NCI-H187 treated with DMSO at 0.1 percent for 48 hours (cell line): ENCODE data around the gene ZBTB18.
"Not testable (repeated sequence)": the region's sequence is repeated elsewhere in the genome, so short reads cannot be mapped to it uniquely, and the experiment has no call there.

Experiments
- DNase-seq: peaks from one replicate; lab custom pipeline; 2025; lab: John Stamatoyannopoulos, UW

The ZBTB18 gene

GRCh38 chr1:244050835-244051444, at the start of gene ZBTB18:
Gene ZBTB18, plus strand, starts transcription at chr1:244051283. Its CDS starts 149 bp downstream, at chr1:244051432.
- peak; percentile 1 for DNase-seq

DNA sequence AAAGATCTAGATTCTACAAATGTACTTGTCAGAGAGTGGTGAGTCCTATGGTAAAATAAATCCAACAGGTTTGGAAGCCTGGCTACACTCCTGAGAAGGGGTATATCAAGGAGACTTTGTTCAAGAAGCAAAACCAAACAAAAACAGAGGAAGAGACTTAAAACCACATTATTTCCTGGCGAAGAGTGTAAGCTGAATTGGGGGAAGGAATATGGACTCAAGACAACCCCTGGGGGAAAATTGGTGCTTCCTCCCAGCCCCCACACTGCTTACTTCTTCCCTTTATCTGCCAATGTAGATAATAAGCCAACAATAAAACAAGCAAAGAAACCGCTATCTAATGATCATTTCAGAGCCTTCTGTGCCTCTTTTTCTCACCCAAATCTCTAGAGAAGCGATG, 48.4 kb upstream of the ZBTB18 start:
- DNase-seq: no peak

- no peak for DNase-seq
Measured at GRCh38 chr1:244005455-244005854, 45.6 kb upstream of the ZBTB18 start.

- no peak for DNase-seq
Measured at GRCh38 chr1:244006381-244006901, 44.6 kb upstream of the ZBTB18 start.

DNA sequence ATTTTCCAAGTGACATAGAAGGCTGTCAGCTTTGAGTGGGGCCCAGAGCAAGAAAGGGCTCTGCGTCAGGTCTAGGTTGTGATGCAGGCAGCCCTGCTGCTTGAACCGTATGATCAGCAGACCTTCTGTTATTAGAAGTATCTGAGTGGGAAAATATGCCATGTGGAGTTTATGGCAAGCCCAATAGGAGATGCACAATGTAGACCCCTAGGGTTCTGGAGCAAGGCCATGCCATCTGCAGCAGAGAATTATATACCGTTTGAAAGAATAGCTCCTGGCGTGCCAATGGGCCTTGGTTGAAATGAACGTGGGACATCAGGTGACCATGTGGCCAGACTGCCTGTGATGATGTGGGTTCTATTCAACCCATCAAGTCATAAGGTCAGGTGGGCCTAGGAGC, 44.1 kb upstream of the ZBTB18 start:
- no peak for DNase-seq

DNA sequence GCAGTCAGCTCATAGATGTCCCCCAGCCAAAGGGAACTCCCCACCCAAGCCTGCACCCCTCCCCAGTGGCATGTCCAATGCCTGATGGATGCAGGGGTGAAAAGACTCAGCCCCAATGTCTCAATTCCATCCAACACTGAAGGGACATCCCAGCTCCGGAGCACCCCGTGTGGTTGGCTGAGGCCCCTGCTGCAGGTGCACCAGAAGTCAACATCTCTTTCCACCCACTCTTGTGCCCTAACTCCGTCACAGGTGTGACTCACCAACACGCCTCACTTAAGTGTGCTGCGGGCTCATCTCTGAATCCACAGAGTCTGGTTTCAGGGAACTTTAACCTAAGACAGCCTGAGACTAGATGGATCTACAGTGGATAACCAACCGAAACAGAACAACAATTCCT, 40.9 kb upstream of the ZBTB18 start:
- no peak for DNase-seq

- no peak for DNase-seq
Measured at GRCh38 chr1:244010703-244011123, 40.4 kb upstream of the ZBTB18 start.

- DNase-seq: no peak
Measured at GRCh38 chr1:244011271-244011670, 39.8 kb upstream of the ZBTB18 start.

- no peak for DNase-seq
Measured at GRCh38 chr1:244011786-244012185, 39.3 kb upstream of the ZBTB18 start.

DNA sequence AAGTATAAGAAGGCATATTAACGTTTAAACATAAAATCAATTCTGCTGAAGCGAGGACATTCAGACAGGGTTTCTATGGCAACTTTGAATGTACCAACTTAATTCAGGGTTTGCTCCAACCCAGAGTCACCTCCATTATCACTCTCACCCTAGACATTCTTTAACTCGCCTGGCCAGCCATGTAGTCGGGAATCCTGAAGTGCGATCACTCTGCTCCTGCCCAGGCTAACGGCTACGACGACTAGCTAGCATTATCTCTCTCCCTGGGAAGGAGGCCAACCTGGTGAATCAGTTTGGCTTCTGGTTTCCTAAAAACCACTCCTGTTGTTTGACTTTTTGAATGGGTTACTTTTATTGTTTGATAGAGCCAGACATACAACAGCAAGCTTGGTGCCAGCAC, 38.9 kb upstream of the ZBTB18 start:
- no peak for DNase-seq

DNA sequence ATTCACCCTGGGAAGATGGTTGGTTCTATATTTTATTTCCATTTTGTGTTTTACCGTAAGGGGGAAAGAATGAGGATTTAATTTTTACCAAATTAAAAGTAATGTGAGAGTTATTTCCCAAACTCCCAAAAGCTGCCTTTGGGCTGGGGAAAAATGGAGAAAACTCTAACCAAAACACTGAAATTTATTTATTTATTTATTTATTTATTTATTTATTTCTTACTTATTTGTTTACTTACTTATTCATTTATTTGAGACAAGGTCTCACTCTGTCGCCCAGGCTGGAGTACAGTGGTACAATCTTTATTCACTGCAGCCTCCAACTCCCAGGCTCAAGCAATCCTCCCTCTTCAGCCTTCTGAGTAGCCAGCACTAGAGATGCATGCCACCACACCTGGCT, 38.0 kb upstream of the ZBTB18 start:
- no peak for DNase-seq

DNA sequence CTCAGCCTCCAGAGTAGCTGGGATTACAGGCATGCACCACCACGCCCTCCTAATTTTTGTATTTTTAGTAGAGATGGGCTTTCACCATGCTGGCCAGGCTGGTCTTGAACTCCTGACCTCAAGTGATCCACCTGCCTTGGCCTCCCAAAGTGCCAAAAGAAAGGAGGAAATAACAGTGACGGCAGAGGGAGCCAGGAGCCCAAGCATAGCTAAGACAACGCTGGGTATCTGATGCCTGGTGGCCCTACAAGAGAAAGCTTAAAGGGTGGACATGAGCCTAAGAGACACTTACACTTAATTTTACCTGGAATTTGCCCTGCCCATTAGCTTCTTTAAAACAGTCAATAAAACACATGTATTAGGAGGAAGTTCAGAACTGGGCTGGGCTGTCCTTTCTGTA, 36.2 kb upstream of the ZBTB18 start:
- not testable (repeated sequence) for DNase-seq

GRCh38 chr1:244019982-244020485, 31.0 kb upstream of the ZBTB18 start:
- no peak for DNase-seq

DNA sequence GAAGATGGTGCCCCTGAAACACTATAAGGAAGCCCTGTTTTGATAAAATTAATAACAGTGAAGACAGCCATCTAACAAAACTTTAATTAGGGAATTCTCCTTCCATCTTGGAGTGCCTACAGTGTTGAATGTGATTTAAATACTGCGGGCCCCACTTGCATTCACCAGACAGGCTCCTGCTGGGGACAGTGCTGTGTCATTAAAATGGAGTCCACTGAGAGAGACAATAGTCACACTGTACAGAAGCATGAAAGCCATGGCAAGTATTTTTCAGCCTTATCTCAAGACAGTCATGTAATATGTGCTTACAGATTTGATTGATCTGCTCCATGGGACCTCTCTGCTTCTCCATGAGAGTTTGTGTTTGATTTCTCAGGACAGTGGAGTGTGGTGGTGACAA, 29.7 kb upstream of the ZBTB18 start:
- DNase-seq: no peak

GRCh38 chr1:244022311-244022710, 28.8 kb upstream of the ZBTB18 start:
- DNase-seq: no peak

- DNase-seq: no peak
Measured at GRCh38 chr1:244022864-244023440, 28.1 kb upstream of the ZBTB18 start.

DNA sequence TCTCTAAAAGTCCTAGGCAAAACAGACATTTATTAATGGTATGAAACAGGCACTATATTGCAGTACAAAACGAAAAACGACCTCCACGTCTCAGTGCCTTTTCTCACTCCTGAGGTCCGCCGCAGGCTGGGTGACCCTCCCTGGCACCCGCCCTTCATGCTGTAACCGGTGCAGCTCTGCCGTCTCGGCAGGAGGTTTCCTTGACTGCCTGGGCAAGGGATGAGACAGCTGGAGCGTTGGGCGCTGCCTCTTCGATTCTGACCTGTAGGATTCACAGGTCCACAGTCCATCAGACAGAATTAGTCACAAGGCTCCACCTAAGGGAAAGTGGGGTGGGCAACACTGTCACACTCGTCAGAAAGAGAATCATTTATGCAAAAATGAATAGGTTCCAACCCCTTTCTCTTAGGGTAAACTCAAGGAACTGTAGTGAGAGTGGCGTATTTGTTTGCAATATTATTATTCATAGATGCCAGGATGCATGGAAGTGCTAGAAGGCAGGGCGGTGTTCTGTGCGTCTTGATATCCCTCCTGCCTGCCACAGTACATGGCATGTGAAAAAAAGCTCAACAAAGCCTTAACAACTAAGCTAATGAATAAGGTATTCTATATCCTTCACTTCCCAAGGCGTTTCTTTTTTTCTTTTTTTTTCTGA, 23.5 kb upstream of the ZBTB18 start:
- DNase-seq: no peak

DNA sequence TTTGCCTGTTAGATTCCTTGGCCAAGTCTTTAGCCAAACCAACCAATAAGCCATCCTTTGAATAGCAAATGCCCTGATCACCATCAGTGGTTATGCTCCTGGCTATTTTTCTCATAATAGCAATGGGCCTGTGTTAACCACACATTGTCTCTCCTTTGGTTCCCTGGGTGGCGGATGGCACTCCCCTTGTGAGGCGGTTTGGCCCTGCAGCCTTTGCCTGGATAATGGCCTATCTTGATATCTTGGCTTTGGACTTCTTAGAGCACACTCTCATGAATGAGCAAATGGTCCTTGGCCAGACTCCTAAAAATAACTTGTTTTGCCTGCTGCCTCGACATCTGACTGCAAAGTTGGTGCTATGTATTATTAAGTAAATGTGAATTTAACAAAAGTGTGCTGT, 22.4 kb upstream of the ZBTB18 start:
- no peak for DNase-seq

GRCh38 chr1:244029124-244029523, 22.0 kb upstream of the ZBTB18 start:
- DNase-seq: no peak

DNA sequence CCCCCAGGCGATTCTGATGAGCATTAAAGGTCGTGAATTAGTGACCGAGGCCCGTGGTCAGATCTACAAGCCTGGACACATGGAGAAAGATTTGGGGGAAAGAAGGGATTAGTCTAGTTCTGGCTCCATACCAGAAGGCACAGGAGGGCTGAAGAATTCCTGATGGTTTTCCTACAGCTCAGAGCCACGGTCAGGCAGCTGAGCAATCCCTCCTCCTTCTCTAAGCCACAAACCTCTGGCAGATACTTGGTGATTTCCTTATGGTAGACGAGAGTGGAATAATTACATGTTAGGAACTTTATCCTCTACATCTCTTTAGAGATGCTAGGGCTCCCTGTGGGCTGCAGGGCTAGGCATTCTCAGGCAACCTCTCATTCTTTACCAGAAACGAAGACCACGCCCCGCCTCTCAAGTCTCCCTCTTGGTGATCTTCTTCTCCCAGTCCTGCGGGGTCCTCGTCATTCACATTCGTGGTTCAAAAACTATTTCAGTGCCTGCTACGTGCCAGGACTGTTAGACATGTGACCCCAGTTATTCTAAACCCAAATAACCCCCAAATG, 20.5 kb upstream of the ZBTB18 start:
- no peak for DNase-seq

DNA sequence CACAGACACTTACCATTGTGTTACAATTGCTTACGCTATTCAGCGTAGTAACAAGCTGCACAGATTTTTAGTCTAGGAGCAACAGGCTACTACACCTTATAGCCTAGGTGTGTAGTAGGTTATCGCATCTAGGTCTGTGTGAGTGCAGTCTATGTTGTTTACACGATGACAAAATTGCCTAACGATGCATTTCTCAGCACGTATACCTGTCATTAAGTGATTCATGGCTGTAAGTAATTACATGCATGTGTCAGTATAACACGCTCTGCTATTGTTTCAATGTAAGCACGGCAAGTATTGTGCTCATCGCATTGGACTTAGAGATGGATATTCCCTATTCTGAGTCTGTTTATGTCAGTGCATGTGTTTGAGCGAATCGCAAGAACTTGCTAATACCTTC, 15.7 kb upstream of the ZBTB18 start:
- DNase-seq: no peak

- no peak for DNase-seq
Measured at GRCh38 chr1:244037252-244037651, 13.8 kb upstream of the ZBTB18 start.
